Keratinocyte (primary cell): ENCODE measurements around the gene CDKL5. TPM values are rescaled to one million over a fixed set of nuclear protein-coding genes. Genes with fewer than 3 reads are reported as not detected.
A peak's percentile ranks its signal among the peaks of the same experiment; 100 is the strongest.

Experiments used
- DNase-seq: peaks from one replicate; pipeline ENCODE4 v3.0.0-alpha.2; 2011; ENCODE audit warnings: low read depth, missing footprints, low spot score
- FAIRE-seq: peaks from 2 replicates; lab custom pipeline; 2011; peaks lifted over from hg19 to GRCh38; lab: Jason Lieb, UNC
- H2AFZ ChIP-seq: 2 replicates; pipeline ENCODE4 v1.6.0; 2012; ENCODE audit warnings: low read length, control low read depth, inconsistent platforms; ENCODE audit not compliant: control insufficient read depth
- H3K27ac ChIP-seq: 2 replicates; pipeline ENCODE4 v1.5.1; 2011; ENCODE audit warnings: low read length; ENCODE audit not compliant: control insufficient read depth, insufficient read depth
- H3K27me3 ChIP-seq: 3 replicates; pipeline ENCODE4 v1.6.0; 2011; ENCODE audit warnings: low read length; ENCODE audit not compliant: control insufficient read depth, insufficient read depth; ENCODE audit errors: extremely low read depth
- H3K36me3 ChIP-seq, 2 experiments: 2 replicates in 1 of 2; 3 replicates in 1 of 2; pipeline ENCODE4 v1.5.1; 2011; ENCODE audit warnings: low read length in 2 of 2, mild to moderate bottlenecking in 1 of 2; ENCODE audit not compliant: control insufficient read depth in 2 of 2, insufficient read depth in 2 of 2; ENCODE audit errors: extremely low read depth in 1 of 2
- H3K4me1 ChIP-seq: 3 replicates; pipeline ENCODE4 v1.5.1; 2011; ENCODE audit warnings: low read length; ENCODE audit not compliant: control insufficient read depth, insufficient read depth; ENCODE audit errors: extremely low read depth
- H3K4me2 ChIP-seq: 3 replicates; pipeline ENCODE4 v1.6.0; 2011; ENCODE audit warnings: low read depth, low read length; ENCODE audit not compliant: control insufficient read depth, insufficient read depth; ENCODE audit errors: extremely low read depth
- H3K4me3 ChIP-seq, 3 experiments: fragments of 200-600 bp in 1 of 3; sonication (generic) in 1 of 3; 2 replicates in 2 of 3; 3 replicates in 1 of 3; pipeline ENCODE4 v1.5.1; 2011 to 2016; ENCODE audit warnings: low read length in 3 of 3, mild to moderate bottlenecking in 3 of 3, control low read depth in 2 of 3, inconsistent platforms in 1 of 3, low read depth in 1 of 3, mixed read lengths in 1 of 3, mixed run types in 1 of 3, moderate library complexity in 1 of 3; ENCODE audit not compliant: control insufficient read depth in 2 of 3, insufficient read depth in 2 of 3; ENCODE audit errors: extremely low read depth in 1 of 3
- H3K79me2 ChIP-seq: 2 replicates; pipeline ENCODE4 v1.6.0; 2012; ENCODE audit warnings: low read length; ENCODE audit not compliant: control insufficient read depth, insufficient read depth
- H3K9ac ChIP-seq: 3 replicates; pipeline ENCODE4 v1.6.0; 2011; ENCODE audit warnings: low read length; ENCODE audit not compliant: control insufficient read depth, insufficient read depth; ENCODE audit errors: extremely low read depth
- H3K9me1 ChIP-seq: 3 replicates; pipeline ENCODE4 v1.6.0; 2011; ENCODE audit warnings: low read length; ENCODE audit not compliant: control insufficient read depth, insufficient read depth; ENCODE audit errors: extremely low read depth
- H3K9me3 ChIP-seq: 2 replicates; pipeline ENCODE4 v1.5.1; 2012; ENCODE audit warnings: low read depth, low read length; ENCODE audit not compliant: control insufficient read depth
- H4K20me1 ChIP-seq: 3 replicates; pipeline ENCODE4 v1.6.0; 2011; ENCODE audit warnings: low read length; ENCODE audit not compliant: control insufficient read depth, insufficient read depth; ENCODE audit errors: extremely low read depth
- CTCF ChIP-seq, 3 experiments: IDR thresholded peaks in 1 of 3; conservative IDR thresholded peaks in 1 of 3; optimal IDR thresholded peaks in 1 of 3; 2 replicates in 2 of 3; 3 replicates in 1 of 3; pipeline versions ENCODE3 to v1.5.1; 2011; ENCODE audit warnings: low read length in 3 of 3, mild to moderate bottlenecking in 3 of 3, moderate library complexity in 2 of 3, control low read depth in 1 of 3, inconsistent platforms in 1 of 3; ENCODE audit not compliant: insufficient read depth in 2 of 3; ENCODE audit errors: extremely low read depth in 1 of 3
- EZH2 ChIP-seq: IDR thresholded peaks from one replicate; pipeline ENCODE4 v1.6.1; 2012; ENCODE audit warnings: inconsistent platforms, mild to moderate bottlenecking, low read length, moderate library complexity
- dilution Hi-C: fragments of 300-500 bp; cut with MboI; formaldehyde crosslinking; loops from one replicate; pipeline ENCODE4 v1.7.0; 2020; ENCODE audit warnings: low sequenced_read_pairs; ENCODE audit not compliant: extremely low pct_ligation_motif_present
- polyA plus RNA-seq, 5 experiments: library from polyadenylated mRNA; depleted of rRNA in 3 of 5; stranded (reverse) in 3 of 5; stranded (forward) in 1 of 5; unstranded in 1 of 5; fragments of >200 nt; gene quantifications; 1 replicate in 1 of 5; 2 replicates in 3 of 5; 3 replicates in 1 of 5; pipeline versions ENCODE4 v1.2.1 to v1.2.3, GENCODE V29; 2011 to 2012; ENCODE audit warnings: missing spikeins in 2 of 5, low read depth in 1 of 5, low replicate concordance in 1 of 5

Gene CDKL5
- polyA plus RNA-seq, 1 donor (not counting 4 experiments of a cell fraction or from before 2014, with no cell fraction given): 3.4 TPM

- FAIRE-seq: peak; percentile 29
- Histone ChIP-seq H3K4me3 (no peak overlapping the region), H3K9me3 (no peaks in the 10 kb centered on the region), H3K9me1 (no peaks in the 10 kb centered on the region), H4K20me1 (no peaks in the 10 kb centered on the region), H3K4me2 (peak overlapping the region; percentile 0), H3K27ac (no peak overlapping the region), H3K36me3 (no peaks in the 10 kb centered on the region), H2AFZ (no peak overlapping the region), H3K4me1 (peaks cover 9% of the 10 kb centered on the region), H3K9ac (no peak overlapping the region), H3K79me2 (no peaks in the 10 kb centered on the region), H3K27me3 (no peaks in the 10 kb centered on the region)
- dilution Hi-C loops: no loop called here
- TF ChIP-seq CTCF (optimal IDR thresholded peaks at IDR 0.05 in 1 of 3, IDR thresholded peaks at IDR 0.05 in 1 of 3, conservative IDR thresholded peaks at IDR 0.05 in 1 of 3; ENCODE audit: extremely low read depth in 1 of 3, insufficient read depth in 2 of 3, low read length in 3 of 3) (no peak), EZH2 (no peak)
- no peak for DNase-seq
These were observed 123.6 kb downstream of the CDKL5 start for GRCh38 chrX:18548996-18549395.

- Histone ChIP-seq H3K4me1 (peaks cover 9% of the 10 kb centered on the region), H3K79me2 (no peaks in the 10 kb centered on the region), H3K4me3 (no peak overlapping the region), H3K9me1 (no peaks in the 10 kb centered on the region), H3K9ac (no peak overlapping the region), H3K36me3 (no peaks in the 10 kb centered on the region), H4K20me1 (no peaks in the 10 kb centered on the region), H3K4me2 (peak overlapping the region; percentile 0), H3K27me3 (no peaks in the 10 kb centered on the region), H3K9me3 (no peaks in the 10 kb centered on the region), H2AFZ (no peak overlapping the region), H3K27ac (no peak overlapping the region)
- DNase-seq (no peak), FAIRE-seq (no peak)
- dilution Hi-C loops: no loop called here
- TF ChIP-seq CTCF (optimal IDR thresholded peaks at IDR 0.05 in 1 of 3, IDR thresholded peaks at IDR 0.05 in 1 of 3, conservative IDR thresholded peaks at IDR 0.05 in 1 of 3; ENCODE audit: extremely low read depth in 1 of 3, insufficient read depth in 2 of 3, low read length in 3 of 3): no peak
These were observed 124.2 kb downstream of the CDKL5 start for GRCh38 chrX:18549643-18550042.
